NCI-H2227 (cell line): ENCODE data around the gene EPHX1.
"Not testable (repeated sequence)": the region's sequence is repeated elsewhere in the genome, so short reads cannot be mapped to it uniquely, and the experiment has no call there.

Source experiments
- DNase-seq: peaks from one replicate; lab custom pipeline; 2025; ENCODE audit not compliant: unreplicated experiment; lab: John Stamatoyannopoulos, UW

Gene EPHX1

DNA sequence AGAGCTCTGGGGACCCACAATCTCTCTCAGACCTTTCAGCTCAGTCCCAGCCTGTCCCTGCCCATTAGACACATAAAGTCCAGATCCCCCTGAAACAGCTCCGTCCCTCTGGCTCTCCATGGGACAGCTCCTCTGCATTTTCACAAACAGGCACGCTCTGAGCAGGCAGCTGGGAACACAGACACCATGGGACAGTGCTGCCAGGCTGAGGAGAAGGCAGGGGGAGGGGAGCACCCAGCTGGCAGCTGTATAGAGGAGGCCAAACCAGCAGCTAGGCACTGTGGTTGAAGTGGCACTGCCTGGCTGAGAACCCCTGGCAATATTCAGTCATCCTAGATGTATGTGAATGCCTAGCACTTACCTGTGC, 70.3 kb downstream of the EPHX1 start:
- DNase-seq: no peak

DNA sequence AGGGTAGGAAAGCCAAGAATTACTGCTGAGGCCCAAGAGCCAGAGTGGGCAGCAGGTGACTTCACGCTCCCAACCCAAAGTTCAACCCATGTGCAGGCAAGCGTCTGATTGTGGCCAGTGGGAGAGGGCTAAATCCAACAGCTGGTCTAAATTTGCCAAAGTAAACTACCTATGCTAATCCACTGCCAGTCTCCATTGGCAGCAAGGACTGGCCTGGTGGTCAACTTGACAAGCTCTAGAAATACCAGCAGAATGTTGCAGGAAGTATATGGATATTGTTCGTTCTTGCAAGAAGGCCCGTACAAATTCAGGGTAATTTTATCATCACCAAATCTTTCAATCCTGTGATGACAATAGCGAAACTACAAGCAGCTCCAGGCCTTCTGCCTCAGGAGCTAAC, 70.7 kb downstream of the EPHX1 start:
- no peak for DNase-seq

DNA sequence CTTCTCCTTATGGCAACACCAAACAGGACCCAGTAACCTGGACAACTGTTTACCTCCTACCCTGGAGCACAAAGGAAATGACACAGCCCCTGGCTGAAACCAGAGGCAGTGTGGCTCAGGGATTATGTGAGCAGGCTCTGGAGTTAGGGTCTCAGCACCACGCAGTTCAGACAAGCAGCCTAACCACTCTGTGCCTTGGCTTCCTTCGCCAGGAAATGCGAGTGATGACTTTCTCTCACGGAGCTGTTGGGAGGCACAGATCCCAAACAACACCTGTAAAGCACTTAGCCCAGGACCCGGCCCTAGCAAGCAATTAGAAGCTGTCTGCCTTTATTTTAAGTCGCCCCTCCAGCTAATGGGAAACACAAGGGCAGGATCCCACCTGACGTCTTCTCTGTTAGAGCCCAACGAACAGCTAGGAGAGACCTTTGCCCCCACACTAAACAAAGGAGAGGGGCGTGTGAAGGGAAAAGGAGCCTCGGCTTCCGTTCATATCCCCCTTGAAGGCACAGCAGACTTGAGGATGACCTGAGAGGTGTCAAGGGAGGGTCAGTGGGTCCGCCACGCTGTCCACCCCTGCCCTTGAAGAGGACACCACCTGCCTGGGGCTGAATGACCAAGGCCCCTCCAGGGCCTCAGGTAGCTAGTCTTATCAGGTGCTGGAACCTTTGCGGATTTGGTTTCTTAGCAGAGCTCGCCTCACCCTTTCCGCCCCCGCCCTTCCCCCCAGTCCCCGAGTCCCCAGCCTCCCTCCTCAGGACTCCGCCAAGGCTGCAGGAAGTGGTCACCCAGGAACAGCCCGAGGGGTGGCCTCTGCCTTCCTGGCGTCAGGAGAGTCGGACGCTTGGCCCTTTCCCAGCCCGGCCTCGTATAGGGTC, 71.4 kb downstream of the EPHX1 start:
- no peak for DNase-seq

DNA sequence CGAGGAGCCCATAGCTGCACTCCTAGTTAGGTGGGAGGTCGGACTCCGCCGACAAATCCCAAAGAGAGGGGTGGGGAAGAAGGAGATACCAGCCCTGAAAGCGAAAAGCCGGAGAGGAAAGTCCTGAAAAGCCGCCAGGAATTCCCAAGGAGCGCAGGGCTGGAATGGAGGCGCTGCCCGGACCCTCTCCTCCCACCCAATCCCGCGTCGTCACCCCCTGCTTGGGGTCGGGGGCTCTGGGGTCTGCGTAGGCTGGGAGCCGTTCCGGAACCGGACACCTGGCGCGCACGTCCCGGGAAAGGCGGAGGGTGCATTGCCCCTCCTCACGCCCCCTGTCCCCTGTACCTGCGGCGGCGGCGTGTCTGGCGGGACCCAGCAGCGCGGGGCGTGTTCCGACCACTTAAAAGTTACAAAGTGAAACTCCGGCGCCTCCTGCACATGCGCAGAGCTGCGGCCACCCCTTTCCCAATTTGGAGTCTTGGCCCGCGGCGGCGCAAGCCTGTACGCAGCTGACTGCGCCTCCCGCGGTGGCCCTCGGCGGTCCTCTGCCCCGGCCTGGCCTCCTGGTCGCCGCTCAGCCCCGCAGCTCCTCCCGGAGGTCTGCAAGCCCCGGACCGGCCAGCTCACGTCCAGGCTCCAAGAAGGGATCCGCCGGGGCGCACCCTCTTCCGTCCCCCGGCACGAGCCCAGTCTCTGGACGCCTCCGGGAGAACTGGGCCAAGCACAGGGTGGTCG, 72.2 kb downstream of the EPHX1 start, which contains the start of gene TMEM63A:
Gene TMEM63A (minus strand): TSS at position 422 of the 735 bp plus-strand sequence. CDS start 4,800 bp downstream, outside the sequence.
- peak; percentile 23 for DNase-seq

DNA sequence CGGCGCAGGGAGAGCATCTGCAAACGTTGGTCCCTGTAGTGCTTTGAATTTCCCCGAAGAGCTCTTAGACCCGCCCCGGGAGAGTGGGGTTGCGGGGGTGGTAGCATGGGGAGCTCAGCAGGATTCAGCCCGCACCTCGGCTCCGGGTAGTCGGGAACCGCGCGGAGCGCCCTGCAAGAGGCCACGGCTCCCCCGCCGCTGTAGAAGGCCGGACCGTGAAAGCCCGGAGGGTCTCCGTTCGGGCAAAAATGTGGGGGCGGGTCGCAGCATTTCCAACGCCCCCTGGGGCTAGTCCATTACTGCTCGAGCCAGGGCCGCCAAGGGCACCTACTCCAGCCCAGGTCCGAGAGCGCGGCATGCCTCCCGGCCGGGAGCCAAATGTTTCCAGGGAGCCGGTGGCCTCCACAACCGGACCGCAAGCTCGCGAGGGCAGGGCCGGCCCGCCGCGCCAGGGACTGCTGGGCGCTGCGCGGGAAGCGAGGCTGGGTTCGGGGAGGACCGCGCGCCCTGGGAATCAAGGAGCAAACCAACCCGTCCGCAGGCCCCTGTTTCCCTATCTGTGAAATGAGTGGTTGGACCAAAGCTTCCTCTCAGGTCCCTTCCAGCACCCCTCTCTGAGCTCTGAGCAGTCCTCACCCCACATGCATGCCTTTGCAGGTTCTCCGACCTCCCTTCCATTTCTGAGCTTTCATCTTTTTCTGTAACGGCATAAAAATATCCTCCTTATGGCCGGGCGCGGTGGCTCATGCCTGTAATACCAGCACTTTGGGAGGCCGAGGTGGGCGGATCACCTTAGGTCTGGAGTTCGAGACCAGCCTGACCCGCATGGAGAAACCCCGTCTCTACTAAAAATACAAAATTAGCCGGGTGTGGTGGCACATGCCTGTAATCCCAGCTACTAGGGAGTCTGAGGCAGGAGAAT, 73.0 kb downstream of the EPHX1 start:
- DNase-seq: peak; percentile 44

DNA sequence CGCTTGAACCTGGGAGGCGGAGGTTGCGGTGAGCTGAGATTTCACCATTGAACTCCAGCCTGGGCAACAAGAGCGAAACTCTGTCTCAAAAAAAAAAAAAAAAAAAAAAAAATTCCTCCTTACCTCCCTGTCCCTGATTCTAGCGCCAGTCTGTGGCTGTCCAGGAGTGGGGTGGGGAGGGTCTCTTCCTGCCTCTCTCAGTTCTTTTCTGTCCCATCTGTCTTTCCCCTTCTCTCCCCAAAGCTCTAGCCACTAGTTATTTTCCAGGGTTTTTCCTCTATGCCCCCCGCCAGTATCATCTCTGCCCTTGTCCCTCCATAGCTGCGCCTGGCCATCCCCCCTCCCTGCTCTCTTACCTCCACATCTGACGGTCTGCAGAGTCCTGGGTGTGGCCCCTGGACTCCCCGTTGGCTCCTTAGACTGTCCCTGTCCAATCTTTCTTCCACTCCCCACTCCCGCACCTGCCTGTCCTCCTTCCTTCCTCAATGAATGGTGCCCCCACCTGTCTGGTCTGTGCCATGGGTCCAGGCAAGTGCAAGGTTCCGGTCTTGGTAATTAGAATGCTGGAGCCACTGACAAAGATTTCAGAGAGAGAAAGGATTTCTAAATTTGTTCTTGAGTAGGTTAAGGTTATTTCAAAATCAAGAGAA, 73.8 kb downstream of the EPHX1 start:
- DNase-seq: no peak

DNA sequence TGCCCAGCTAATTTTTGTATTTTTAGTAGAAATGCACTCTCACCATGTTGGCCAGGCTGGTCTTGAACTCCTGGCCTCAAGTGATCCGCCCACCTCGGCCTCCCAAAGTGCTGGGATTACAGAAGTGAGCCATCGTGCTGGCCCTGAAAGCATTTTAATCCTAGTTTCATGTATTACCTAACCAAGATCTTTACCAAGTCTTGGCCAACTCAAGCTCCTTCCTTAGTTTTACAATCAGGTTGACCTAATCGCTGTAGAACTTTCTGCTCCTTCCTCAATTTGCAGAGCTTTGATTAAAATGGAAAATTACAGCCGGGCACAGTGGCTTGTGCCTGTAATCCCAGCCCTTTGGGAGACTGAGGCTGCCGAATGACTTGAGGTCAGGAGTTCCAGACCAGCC, 75.4 kb downstream of the EPHX1 start:
- no peak for DNase-seq

DNA sequence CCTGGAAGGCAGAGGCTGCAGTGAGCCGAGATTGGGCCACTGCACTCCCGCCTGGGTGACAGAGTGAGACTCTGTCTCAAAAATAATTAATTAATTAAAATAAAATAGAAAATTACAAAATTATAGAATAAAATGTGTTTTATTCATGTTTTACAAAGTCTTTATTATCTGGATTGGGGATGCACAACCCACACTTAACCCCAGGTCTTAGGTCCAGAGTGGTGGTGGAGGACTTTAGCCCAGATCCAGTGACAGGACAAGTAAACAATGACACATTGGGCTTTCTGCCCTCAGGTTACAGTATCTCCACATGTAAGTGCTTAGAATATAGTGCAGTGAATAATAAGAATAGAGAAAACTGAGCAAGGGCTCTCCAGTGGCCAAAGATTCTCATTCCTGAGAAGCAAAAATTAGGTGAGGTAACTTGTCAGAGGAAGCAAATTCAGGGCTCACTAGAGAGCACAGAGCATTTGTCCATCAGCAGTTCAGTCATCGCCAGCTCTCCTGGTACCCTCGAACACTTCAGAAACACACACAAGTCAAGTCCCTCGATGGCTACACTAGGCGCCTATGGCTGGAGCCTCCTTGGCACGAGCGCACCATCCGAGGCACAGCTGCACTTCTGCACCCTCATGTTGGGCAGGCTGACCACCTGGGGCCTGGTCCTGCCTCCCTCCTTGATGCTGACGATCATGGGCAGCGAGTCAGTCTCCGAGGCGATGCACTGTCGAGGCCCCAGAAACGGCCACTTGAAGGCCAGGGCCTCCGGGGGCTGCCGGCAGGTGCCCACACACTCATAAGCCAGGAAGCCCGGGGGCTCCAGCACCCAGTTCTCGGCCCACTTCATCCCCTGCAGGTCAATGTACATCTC, 76.5 kb downstream of the EPHX1 start:
- no peak for DNase-seq

DNA sequence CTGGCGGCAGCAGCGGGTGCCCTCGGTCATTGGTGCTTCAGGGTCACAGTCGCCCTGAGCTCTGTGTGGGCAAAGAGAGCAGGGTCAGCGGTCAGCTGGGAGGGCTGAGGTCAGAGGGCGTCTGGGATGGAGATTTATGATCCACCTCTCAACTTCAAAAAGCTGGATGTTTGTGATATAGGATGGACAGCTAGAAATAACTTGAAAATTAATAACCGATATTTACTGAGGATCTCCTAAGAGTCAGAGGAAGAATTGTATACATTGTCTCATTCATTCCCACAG, 77.0 kb downstream of the EPHX1 start:
- DNase-seq: no peak

DNA sequence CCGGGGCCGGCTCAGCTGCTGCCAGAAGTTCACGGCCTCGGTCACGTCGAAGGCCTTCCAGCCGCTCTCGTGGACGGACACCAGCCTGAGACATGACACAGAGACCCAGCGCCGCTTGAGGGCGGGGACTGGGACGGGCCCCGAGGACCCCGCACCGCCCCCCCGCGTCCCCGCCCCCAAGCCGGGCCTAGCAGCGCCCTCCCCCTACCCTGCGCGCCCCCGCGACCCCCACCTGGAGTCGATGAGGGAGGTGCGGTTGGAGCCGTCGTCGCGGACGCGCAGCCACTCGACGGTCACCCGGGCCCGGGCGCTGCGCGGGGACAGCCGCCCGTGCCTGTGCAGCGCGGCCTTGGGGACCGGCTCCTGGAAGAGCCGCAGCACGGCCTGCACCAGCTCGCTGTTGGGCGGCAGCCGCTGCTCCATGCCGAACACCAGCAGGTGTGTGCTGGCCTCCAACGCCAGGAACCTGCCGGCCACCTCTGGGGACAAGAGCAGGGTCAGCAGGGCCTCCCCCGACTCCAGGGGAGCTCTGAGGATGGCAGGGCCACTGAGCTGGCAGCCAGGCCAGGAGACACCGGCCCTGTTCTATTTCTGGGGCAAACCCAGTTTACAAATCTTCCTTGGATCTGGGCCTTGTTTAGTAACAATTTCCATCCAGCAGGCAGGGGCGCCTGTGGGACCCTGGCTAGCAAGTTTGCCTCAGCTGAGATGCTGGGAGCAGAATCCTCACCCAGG, 77.8 kb downstream of the EPHX1 start:
- DNase-seq: not testable (repeated sequence)

DNA sequence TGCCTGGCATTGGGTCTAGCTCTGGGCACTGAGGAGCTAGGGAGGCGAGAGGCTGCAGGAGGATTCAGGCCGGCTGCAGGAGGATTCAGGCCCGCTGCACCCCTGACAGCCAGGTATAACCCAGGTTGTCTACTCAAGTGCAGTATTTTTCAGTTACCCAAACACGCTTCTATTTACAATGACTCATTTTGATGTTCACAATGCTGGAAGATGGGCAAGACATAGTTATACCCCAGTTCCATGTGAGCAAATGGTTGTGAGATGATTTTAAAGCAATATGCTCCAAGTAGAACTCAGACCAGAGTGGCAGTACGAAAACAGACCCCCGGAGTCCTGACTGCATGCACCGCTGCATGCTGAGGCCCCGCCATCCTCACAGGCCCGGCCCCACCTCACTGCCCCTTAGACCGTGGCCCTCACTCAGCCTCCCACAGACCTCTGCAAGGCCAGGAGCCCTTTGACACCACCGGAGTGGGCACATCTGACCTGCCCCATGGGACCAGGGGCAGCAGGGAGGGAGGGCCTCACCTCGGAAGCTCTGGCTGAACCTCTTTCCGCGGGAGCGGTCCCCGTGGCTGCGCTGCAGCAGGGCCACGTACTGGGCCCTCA, 78.5 kb downstream of the EPHX1 start:
- DNase-seq: no peak

DNA sequence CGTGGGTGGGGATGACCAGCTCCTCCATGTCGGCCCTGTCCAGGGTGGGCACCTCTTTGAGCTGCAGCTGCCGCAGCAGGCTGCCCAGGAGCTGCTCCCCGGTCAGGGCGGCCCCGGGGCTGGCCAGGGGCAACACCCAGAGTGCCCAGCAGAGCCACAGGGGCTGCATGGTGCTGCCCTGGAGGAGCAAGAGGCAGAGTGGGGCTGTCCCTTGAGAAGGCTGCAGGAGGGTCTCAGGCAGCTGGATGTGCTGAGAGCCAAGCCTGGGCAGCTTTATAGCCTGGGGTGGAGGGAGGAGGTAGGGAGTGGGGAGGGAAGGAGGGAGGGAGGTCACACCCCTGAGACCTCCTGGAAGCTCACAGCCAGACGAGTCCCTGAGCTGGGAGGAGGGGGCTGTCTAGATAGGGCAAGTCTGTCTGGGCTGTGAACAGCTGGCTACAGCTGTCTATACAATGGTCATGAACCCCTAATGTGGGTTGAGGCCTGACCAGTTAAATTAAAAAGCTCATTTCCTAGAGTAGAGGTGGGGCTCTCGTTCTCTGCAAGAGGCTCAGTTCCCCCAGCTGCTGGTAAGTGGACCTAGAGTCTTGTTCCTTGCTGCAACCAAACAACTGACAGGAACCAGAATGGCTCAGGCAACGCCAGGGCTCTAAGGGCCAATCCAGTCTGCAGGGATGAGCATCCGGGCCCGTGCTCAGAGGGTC, 79.1 kb downstream of the EPHX1 start, which contains the start of gene LEFTY1:
Gene LEFTY1 (minus strand): TSS at position 249 of the 704 bp plus-strand sequence. CDS start 80 bp downstream, at position 169.
- no peak for DNase-seq

DNA sequence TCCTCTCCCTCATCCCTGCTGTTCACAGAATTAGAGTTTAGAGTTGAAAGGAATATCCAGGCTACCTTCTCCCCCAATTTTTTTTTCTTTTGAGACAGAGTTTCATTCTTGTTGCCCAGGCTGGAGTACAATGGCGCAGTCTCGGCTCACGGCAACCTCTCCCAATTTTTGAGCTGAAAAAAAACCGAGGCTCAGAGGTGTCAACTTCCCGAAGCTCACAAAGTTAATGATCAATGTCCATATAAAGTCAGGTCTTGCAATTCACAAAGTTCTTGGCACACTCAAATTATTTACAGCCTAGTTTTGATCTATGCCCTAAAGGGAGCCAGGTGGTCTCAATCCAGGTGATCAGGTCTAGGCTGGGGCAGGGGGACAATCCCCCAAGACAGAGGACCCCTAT, 79.8 kb downstream of the EPHX1 start:
- no peak for DNase-seq

DNA sequence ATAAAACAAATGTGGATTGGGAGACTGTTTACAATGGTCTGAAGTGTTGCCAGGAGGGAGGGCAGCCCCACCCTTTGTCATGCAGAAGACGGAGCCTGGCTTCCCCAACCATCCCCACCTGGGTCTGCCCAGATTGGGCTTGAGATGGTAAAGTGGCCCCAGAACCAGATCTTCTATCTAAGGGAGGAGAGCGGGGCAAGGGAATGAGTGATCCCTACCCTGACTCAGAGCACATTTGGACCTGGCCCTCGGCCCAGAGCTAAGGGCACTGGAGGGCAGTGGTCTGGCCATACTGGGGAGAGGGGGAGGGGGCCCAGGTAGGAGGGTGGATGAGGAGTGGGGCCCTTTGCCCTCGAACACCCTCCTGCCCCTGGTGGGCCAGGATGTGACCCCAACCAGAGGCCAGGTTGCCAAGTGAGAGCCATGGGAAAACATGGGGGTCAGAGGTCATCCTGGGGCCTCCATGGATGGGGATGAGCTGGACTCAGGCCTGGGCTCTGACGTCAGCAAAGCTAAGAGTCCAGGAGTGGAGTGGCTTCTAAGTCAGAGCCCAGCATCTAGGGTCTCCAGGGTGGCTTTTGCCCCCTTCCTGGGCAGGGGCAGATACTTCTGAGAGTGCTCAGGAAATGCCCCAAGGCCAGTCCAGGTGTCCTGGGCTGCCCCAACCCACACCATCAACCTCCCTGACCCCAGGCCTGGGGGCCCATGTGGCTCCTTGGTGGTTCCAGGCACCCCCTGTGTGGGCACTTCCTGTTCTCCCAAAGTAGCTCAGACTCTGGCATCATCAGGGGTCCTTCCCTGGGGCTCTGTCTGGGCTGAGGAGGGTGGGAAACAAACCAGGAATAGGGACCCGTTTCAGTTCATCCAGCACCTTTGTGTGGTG, 80.7 kb downstream of the EPHX1 start:
- DNase-seq: no peak

DNA sequence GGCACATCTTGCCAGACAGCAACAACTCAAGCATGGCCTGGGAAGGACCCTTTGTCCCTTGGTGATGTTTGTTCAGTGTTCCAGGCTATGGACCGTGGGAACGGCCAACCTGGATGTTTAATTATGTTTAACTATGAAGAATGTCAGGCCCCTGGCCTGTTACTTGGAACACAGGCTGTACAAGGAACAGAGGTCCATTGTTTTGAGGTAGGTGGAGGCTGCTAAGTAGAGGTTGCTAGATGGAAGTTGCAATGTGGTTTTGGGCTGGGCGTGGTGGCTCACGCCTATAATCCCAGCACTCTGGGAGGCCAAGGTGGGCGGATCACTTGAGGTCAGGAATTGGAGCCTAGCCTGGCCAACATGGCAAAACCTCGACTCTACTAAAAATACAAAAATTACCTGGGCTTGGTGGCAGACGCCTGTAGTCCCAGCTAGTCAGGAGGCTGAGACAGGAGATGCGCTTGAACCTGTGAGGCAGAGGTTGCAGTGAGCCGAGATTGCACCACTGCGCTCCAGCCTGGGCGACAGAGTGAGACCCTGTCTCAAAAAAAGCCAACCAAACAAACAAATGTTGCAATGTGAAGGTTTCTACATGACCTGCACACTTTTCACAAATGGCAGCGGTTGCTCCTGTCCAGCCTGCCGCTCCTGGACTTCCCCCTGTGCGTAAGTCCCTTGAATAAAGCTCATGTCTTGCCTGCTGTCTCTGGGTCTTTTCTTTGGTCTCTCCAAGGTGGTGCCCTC, 81.5 kb downstream of the EPHX1 start:
- DNase-seq: no peak

DNA sequence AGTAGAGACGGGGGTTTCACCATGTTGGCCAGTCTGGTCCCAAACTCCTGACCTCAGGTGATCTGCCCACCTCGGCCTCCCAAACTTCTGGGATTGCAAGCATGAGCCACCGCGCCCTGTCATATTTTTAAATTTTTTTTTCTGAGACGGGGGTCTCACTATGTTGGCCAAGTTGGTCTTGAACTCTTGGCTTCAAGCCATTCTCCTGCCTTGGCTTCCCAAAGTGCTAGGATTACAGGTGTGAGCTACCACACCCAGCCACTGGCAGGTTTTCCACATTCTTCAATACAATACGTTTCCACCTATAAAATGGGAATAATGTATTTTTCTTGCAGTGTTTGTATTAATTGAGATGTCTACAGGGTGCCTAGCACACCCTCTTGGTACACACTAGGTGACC, 82.4 kb downstream of the EPHX1 start:
- DNase-seq: no peak
